ENCODE measurements around the gene PAK2. TPM values are rescaled to one million over a fixed set of nuclear protein-coding genes. Genes with fewer than 3 reads are reported as not detected.

The PAK2 gene
- total and polyA plus RNA-seq, 9 of the 15 experiments (the other 6 are each of a cell fraction or from before 2014, with no cell fraction given), result 13.2 to 72.4 (median 35.7) TPM

DNA sequence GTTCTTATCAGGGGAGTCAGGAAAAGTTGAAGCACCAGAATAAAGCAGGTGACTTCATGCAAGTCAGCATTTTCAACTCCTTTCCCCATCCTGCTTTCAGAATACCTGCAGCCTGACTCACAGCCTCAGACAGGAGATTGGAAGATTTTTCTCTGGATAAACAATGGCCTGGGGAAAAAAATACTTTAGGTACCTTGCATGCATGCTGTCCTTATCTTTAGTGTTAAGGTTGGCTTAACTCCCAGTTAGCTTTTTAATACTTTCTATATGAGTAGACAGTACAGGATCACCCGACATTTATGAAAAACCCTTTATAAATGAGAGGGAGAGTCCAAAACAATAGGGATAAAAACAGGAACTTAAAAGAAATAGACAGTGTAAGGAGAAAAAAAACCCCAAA lies 53.6 kb downstream of the PAK2 start (continued):
- TF ChIP-seq MAFG (tag; conservative IDR thresholded peaks at IDR 0.05) (0 out of 2 replicates have a peak, but pooled peaks have one; percentile 23), SP1 (CRISPR knock-in tag; IDR thresholded peaks at IDR 0.05) (no peak), ZNF436 (CRISPR knock-in tag; IDR thresholded peaks at IDR 0.05) (no peak), KAT8 (IDR thresholded peaks at IDR 0.05; ENCODE audit: low read depth) (no peak), SMARCC2 (IDR thresholded peaks at IDR 0.05; ENCODE audit: low read depth) (no peak), DIDO1 (tag; IDR thresholded peaks at IDR 0.05; ENCODE audit: low read depth) (no peak), RUNX1 (IDR thresholded peaks at IDR 0.05; ENCODE audit: low read depth) (no peak), ZNF316 (IDR thresholded peaks at IDR 0.05) (peak; percentile 73), MED1 (CRISPR knock-in tag; IDR thresholded peaks at IDR 0.05; ENCODE audit: borderline replicate concordance) (no peak), GATA2 (CRISPR knock-in tag; IDR thresholded peaks at IDR 0.05) (no peak)
- TF ChIP-seq, protein P1, sequence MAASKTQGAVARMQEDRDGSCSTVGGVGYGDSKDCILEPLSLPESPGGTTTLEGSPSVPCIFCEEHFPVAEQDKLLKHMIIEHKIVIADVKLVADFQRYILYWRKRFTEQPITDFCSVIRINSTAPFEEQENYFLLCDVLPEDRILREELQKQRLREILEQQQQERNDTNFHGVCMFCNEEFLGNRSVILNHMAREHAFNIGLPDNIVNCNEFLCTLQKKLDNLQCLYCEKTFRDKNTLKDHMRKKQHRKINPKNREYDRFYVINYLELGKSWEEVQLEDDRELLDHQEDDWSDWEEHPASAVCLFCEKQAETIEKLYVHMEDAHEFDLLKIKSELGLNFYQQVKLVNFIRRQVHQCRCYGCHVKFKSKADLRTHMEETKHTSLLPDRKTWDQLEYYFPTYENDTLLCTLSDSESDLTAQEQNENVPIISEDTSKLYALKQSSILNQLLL (CRISPR knock-in tag; IDR thresholded peaks at IDR 0.05; ENCODE audit: borderline replicate concordance), result no peak
- TF ChIP-seq, protein P2, sequence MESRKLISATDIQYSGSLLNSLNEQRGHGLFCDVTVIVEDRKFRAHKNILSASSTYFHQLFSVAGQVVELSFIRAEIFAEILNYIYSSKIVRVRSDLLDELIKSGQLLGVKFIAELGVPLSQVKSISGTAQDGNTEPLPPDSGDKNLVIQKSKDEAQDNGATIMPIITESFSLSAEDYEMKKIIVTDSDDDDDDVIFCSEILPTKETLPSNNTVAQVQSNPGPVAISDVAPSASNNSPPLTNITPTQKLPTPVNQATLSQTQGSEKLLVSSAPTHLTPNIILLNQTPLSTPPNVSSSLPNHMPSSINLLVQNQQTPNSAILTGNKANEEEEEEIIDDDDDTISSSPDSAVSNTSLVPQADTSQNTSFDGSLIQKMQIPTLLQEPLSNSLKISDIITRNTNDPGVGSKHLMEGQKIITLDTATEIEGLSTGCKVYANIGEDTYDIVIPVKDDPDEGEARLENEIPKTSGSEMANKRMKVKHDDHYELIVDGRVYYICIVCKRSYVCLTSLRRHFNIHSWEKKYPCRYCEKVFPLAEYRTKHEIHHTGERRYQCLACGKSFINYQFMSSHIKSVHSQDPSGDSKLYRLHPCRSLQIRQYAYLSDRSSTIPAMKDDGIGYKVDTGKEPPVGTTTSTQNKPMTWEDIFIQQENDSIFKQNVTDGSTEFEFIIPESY (CRISPR knock-in tag; IDR thresholded peaks at IDR 0.05), result no peak
